ENCODE measurements around the gene ECHDC3. TPM values are rescaled to one million over a fixed set of nuclear protein-coding genes. Genes with fewer than 3 reads are reported as not detected.
"Not testable (repeated sequence)": the region's sequence is repeated elsewhere in the genome, so short reads cannot be mapped to it uniquely, and the experiment has no call there.

The ECHDC3 gene
- total RNA-seq, 1 donor from 2014 or later = 12.5 TPM

- Mint-ChIP-seq H3K27ac (peak overlapping the region; percentile 43), H3K4me3 (no peak overlapping the region), H3K36me3 (ENCODE audit: low read depth) (no peaks in the 10 kb centered on the region), H3K4me1 (peaks cover 42% of the 10 kb centered on the region), H3K27me3 (no peaks in the 10 kb centered on the region), H3K9me3 (no peaks in the 10 kb centered on the region)
- ChIA-PET CTCF (no interaction called here), POLR2A (interaction anchor here (1.0 kb wide), 1 partner anchor 94 kb away, joined by 4 read pairs; no protein-coding TSS in a partner anchor)
- intact Hi-C loops (cut with micrococcal nuclease) = no loop called here
- no peak for DNase-seq
- ATAC-seq (ENCODE audit: low read depth) = no peak
- TF ChIP-seq CTCF (IDR thresholded peaks at IDR 0.05) = no peak
Observed at GRCh38 chr10:11702264-11702663, 39.9 kb upstream of the ECHDC3 start.

- ATAC-seq (ENCODE audit: low read depth) (no peak), DNase-seq (no peak)
- CTCF ChIA-PET = no interaction called here
- intact Hi-C loops (cut with micrococcal nuclease) = no loop called here
- POLR2A ChIA-PET = no interaction called here
- Mint-ChIP-seq H3K4me3 (no peak overlapping the region), H3K36me3 (ENCODE audit: low read depth) (no peaks in the 10 kb centered on the region), H3K27ac (no peak overlapping the region), H3K27me3 (no peaks in the 10 kb centered on the region), H3K9me3 (no peaks in the 10 kb centered on the region), H3K4me1 (peaks cover 25% of the 10 kb centered on the region)
- TF ChIP-seq CTCF (IDR thresholded peaks at IDR 0.05) = no peak
Observed at GRCh38 chr10:11704092-11704491, 38.1 kb upstream of the ECHDC3 start.

- Mint-ChIP-seq H3K9me3 (no peaks in the 10 kb centered on the region), H3K36me3 (ENCODE audit: low read depth) (no peaks in the 10 kb centered on the region), H3K27me3 (no peaks in the 10 kb centered on the region), H3K4me1 (peaks cover 21% of the 10 kb centered on the region), H3K27ac (no peak overlapping the region), H3K4me3 (no peak overlapping the region)
- ChIA-PET CTCF (no interaction called here), POLR2A (no interaction called here)
- TF ChIP-seq CTCF (IDR thresholded peaks at IDR 0.05) = no peak
- DNase-seq (no peak), ATAC-seq (ENCODE audit: low read depth) (no peak)
- intact Hi-C loops (cut with micrococcal nuclease) = no loop called here
Observed at GRCh38 chr10:11705722-11706121, 36.5 kb upstream of the ECHDC3 start.

GRCh38 chr10:11706895-11707567 is 35.2 kb upstream of the ECHDC3 start:
- DNase-seq = no peak
- no peak for ATAC-seq (ENCODE audit: low read depth)
- peaks cover 32% of the 10 kb centered on the region for H3K4me1 Mint-ChIP-seq
- H3K9me3 Mint-ChIP-seq = no peaks in the 10 kb centered on the region
- CTCF ChIA-PET = interaction anchor here (0.8 kb wide), 1 partner anchor 189 kb away, joined by 3 read pairs; no protein-coding TSS in a partner anchor
- intact Hi-C loops (cut with micrococcal nuclease) = no loop called here
- POLR2A ChIA-PET = interaction anchor here (0.6 to 1.1 kb wide), 3 partner anchors 14 to 464 kb away, joined by 3 read pairs; no protein-coding TSS in a partner anchor
- H3K36me3 Mint-ChIP-seq (ENCODE audit: low read depth) = no peaks in the 10 kb centered on the region
- no peak for TF ChIP-seq CTCF (IDR thresholded peaks at IDR 0.05)
- H3K4me3 Mint-ChIP-seq = no peak overlapping the region
- no peak overlapping the region for H3K27ac Mint-ChIP-seq
- H3K27me3 Mint-ChIP-seq = no peaks in the 10 kb centered on the region

- Mint-ChIP-seq H3K9me3 (no peaks in the 10 kb centered on the region), H3K36me3 (ENCODE audit: low read depth) (no peaks in the 10 kb centered on the region), H3K4me1 (peaks cover 33% of the 10 kb centered on the region), H3K27me3 (no peaks in the 10 kb centered on the region), H3K27ac (no peak overlapping the region), H3K4me3 (no peak overlapping the region)
- TF ChIP-seq CTCF (IDR thresholded peaks at IDR 0.05) = no peak
- intact Hi-C loops (cut with micrococcal nuclease) = no loop called here
- no peak for DNase-seq
- POLR2A ChIA-PET = interaction anchor here (0.7 to 1.1 kb wide), 2 partner anchors 13 to 464 kb away, joined by 3 read pairs; no protein-coding TSS in a partner anchor
- no peak for ATAC-seq (ENCODE audit: low read depth)
- CTCF ChIA-PET = no interaction called here
Observed at GRCh38 chr10:11707624-11708350, 34.4 kb upstream of the ECHDC3 start.

- peaks cover 38% of the 10 kb centered on the region for H3K4me1 Mint-ChIP-seq
- H3K36me3 Mint-ChIP-seq (ENCODE audit: low read depth); H3K27ac Mint-ChIP-seq; intact Hi-C loops (cut with micrococcal nuclease); H3K9me3 Mint-ChIP-seq; H3K4me3 Mint-ChIP-seq; DNase-seq; H3K27me3 Mint-ChIP-seq; ATAC-seq (ENCODE audit: low read depth): not testable (repeated sequence)
- POLR2A ChIA-PET = interaction anchor here (0.6 to 1.6 kb wide), 4 partner anchors 9 to 50 kb away, joined by 3 to 8 read pairs (median 5); no protein-coding TSS in a partner anchor
- CTCF ChIA-PET = interaction anchor here (1.2 kb wide), 1 partner anchor 17 kb away, joined by 4 read pairs; no protein-coding TSS in a partner anchor
Observed at GRCh38 chr10:11708801-11709200, 33.4 kb upstream of the ECHDC3 start.
